ENCODE measurements around the gene VSTM4. TPM values are rescaled to one million over a fixed set of nuclear protein-coding genes. Genes with fewer than 3 reads are reported as not detected.

VSTM4 gene
- total and polyA plus RNA-seq, 8 donors = 0.32 to 2.4 (median 0.57) TPM

DNA sequence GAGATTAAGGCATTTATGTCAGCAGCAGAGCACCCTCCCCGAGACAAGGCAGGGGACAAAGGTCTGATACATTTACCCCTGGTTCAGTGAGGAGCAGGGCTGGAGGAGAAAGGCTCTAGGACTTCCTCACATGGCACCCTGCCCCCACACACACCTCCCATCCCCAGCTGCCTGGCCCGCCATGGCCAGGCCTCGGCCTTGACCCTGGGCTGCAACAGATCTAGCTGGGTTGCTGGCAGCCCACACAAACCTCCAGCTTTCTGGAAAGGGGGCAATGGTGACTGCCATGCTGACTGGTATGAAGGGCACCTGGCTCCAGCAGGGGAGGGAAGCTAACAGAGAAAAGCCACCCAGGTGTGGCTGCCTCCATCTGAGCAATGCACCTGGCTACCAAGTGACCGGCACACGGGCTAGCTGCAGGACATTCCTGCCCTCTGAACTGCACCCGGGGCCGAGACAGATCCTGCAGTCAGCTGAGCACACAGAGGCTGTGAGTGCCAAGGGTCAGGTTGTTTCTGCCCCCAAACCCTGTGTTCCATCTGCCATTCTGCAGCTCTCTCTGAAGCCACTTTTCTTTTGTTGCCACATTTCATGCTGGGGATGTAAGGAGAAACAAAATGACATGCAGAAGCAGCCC is 89.9 kb downstream of the VSTM4 start:
- DNase-seq (no peak), FAIRE-seq (no peak), ATAC-seq (no peak)
- no peaks in the 10 kb centered on the region for H3K4me1 ChIP-seq
- no peak overlapping the region for H3K27ac ChIP-seq
- H3K9me3 ChIP-seq = no peaks in the 10 kb centered on the region
- H3K27me3 ChIP-seq = no peaks in the 10 kb centered on the region
- intact Hi-C loops (cut with DNase I) = no loop called here
- H3K4me3 ChIP-seq = no peak overlapping the region
- H3K36me3 ChIP-seq = no peaks in the 10 kb centered on the region
- WGBS, 2 donors = 63 to 72% methylated on average over 7 of the region's 7 CpGs
- TF ChIP-seq CTCF (IDR thresholded peaks at IDR 0.05) = no peak

- no peaks in the 10 kb centered on the region for H3K4me1 ChIP-seq
- no peaks in the 10 kb centered on the region for H3K9me3 ChIP-seq
- no peak overlapping the region for H3K4me3 ChIP-seq
- ATAC-seq = no peak
- TF ChIP-seq CTCF (IDR thresholded peaks at IDR 0.05) = no peak
- peak overlapping the region in 2 of 4 donors; percentile 7 to 48 for H3K27ac ChIP-seq
- no peak for DNase-seq
- no peaks in the 10 kb centered on the region for H3K27me3 ChIP-seq
- WGBS, 2 donors = 62 to 63% methylated on average over 3 of the region's 3 CpGs
- intact Hi-C loops (cut with DNase I) = no loop called here
- FAIRE-seq = no peak
- no peaks in the 10 kb centered on the region for H3K36me3 ChIP-seq
Measured at GRCh38 chr10:49024484-49024883, 90.8 kb downstream of the VSTM4 start.

DNA sequence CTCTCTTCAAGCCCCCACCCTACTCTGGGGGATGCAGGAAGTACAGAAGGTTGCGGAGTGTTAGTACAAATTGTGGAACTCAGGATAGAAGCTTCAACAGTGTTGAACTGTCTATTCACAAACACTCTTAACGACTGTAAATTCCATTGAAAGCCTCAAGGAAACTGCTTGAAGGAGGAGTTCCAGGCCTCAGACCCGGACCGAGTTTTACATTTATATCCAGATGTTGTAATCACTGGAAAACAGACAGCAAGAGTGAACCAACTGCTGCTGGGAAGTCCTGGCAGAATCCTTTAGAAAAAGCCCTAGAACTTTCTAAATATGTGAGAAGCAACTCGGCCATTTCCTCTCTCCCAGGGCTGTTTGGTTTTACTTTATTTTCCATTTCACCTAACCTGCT is 91.6 kb downstream of the VSTM4 start:
- Histone ChIP-seq H3K27ac (peak overlapping the region in 2 of 4 donors; percentile 7 to 48), H3K9me3 (no peaks in the 10 kb centered on the region), H3K4me3 (no peak overlapping the region), H3K27me3 (no peaks in the 10 kb centered on the region), H3K36me3 (no peaks in the 10 kb centered on the region), H3K4me1 (no peaks in the 10 kb centered on the region)
- FAIRE-seq (no peak), DNase-seq (no peak), ATAC-seq (peak in 2 of 4 donors; percentile 29 to 38)
- WGBS, 2 donors = 61 to 64% methylated on average over 5 of the region's 5 CpGs
- intact Hi-C loops (cut with DNase I) = no loop called here
- TF ChIP-seq CTCF (IDR thresholded peaks at IDR 0.05) = no peak

GRCh38 chr10:49023071-49023470 is 92.3 kb downstream of the VSTM4 start:
- DNase-seq (no peak), ATAC-seq (no peak), FAIRE-seq (no peak)
- H3K36me3 ChIP-seq = no peaks in the 10 kb centered on the region
- H3K27ac ChIP-seq = no peak overlapping the region
- no peak for TF ChIP-seq CTCF (IDR thresholded peaks at IDR 0.05)
- WGBS, 2 donors = 41 to 43% methylated on average over 2 of the region's 2 CpGs
- intact Hi-C loops (cut with DNase I) = no loop called here
- no peak overlapping the region for H3K4me3 ChIP-seq
- H3K27me3 ChIP-seq = no peaks in the 10 kb centered on the region
- H3K4me1 ChIP-seq = no peaks in the 10 kb centered on the region
- H3K9me3 ChIP-seq = no peaks in the 10 kb centered on the region

- Histone ChIP-seq H3K36me3 (no peaks in the 10 kb centered on the region), H3K27ac (no peak overlapping the region), H3K4me1 (no peaks in the 10 kb centered on the region), H3K4me3 (no peak overlapping the region), H3K27me3 (no peaks in the 10 kb centered on the region), H3K9me3 (no peaks in the 10 kb centered on the region)
- DNase-seq (no peak), ATAC-seq (no peak), FAIRE-seq (no peak)
- no peak for TF ChIP-seq CTCF (IDR thresholded peaks at IDR 0.05)
- WGBS, 2 donors = 72 to 78% methylated on average over 6 of the region's 6 CpGs
- intact Hi-C loops (cut with DNase I) = no loop called here
Measured at GRCh38 chr10:49021685-49022084, 93.6 kb downstream of the VSTM4 start.
